ENCODE data around the gene NLRC5.

NLRC5 gene

DNA sequence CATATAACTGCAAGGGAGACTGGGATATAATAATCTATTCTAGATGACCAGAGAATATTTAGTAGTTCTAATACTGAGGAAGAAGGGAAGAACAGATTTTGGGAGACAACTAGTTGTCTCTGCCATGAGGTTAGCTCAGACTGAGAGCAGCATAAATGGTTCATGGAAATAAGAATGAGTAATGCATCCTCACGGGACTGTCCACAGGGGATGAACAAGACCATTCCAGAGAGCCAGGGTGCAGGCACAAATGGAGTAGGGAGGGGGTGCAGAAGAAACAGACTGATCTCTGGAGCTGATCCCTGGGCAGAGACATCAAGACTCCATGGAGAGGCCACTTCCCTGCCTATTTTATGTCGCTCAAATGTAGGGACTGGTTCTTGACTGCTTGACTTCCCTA, 30.4 kb downstream of the NLRC5 start:
- no peak for DNase-seq (ENCODE audit: low read depth)
- no peak overlapping the region for H3K4me3 ChIP-seq (ENCODE audit: low read depth, low read length)
- TF ChIP-seq, protein P1, sequence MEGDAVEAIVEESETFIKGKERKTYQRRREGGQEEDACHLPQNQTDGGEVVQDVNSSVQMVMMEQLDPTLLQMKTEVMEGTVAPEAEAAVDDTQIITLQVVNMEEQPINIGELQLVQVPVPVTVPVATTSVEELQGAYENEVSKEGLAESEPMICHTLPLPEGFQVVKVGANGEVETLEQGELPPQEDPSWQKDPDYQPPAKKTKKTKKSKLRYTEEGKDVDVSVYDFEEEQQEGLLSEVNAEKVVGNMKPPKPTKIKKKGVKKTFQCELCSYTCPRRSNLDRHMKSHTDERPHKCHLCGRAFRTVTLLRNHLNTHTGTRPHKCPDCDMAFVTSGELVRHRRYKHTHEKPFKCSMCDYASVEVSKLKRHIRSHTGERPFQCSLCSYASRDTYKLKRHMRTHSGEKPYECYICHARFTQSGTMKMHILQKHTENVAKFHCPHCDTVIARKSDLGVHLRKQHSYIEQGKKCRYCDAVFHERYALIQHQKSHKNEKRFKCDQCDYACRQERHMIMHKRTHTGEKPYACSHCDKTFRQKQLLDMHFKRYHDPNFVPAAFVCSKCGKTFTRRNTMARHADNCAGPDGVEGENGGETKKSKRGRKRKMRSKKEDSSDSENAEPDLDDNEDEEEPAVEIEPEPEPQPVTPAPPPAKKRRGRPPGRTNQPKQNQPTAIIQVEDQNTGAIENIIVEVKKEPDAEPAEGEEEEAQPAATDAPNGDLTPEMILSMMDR (IDR thresholded peaks at IDR 0.05; ENCODE audit: insufficient read depth, low read depth, low read length, missing control alignments), result no peak

DNA sequence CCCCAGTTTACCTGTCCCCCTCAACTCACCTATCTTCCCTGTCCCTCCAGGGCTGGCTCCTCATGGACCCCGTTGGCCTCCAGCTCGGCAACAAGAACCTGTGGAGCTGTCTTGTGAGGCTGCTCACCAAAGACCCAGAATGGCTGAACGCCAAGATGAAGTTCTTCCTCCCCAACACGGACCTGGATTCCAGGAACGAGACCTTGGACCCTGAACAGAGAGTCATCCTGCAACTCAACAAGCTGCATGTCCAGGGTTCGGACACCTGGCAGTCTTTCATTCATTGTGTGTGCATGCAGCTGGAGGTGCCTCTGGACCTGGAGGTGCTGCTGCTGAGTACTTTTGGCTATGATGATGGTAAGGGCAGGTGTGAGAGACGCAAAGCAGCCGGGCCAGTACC, 31.3 kb downstream of the NLRC5 start:
- no peak for DNase-seq (ENCODE audit: low read depth)
- TF ChIP-seq, protein P1 (IDR thresholded peaks at IDR 0.05; ENCODE audit: insufficient read depth, low read depth, low read length, missing control alignments), result no peak
- no peak overlapping the region for H3K4me3 ChIP-seq (ENCODE audit: low read depth, low read length)

DNA sequence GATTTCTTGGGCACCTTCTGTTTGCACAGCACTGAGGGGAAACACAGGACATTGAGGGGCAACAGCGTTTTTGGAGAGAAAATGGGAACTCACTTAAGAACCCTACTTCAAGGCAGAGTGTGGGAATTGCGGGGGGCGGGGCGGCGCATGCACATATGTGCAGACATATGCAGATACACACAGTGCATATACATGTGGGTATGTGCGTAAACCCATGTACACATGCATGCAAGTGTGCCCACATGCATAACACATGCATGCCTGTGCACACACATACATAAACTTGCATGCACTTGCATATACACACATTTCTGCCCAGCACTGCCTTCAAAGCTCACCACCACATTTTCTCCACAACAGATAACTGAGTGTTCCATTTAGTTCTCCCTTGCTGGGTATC, 32.4 kb downstream of the NLRC5 start:
- no peak overlapping the region for H3K4me3 ChIP-seq (ENCODE audit: low read depth, low read length)
- TF ChIP-seq, protein P1 (IDR thresholded peaks at IDR 0.05; ENCODE audit: insufficient read depth, low read depth, low read length, missing control alignments), result no peak
- DNase-seq (ENCODE audit: low read depth), result no peak

DNA sequence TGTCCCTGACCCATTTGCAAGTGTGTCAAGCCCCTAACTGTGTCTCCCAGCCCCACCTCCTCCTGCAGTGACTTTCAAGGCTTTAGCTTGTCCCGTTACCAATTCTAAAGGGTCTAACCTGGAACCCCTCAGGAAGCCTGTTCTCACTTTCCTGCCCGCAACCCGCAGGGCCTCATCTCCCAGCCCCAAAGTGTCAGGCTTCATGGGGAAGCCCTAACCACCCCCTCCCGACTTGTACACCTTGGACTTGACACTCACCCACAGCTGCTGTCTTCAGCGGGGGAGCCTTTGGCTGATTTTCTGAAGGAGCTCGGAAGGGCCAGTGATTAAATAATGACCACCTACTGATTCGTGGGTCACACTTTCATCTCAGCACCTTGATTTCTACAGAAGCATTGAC, 33.1 kb downstream of the NLRC5 start:
- TF ChIP-seq, protein P1 (IDR thresholded peaks at IDR 0.05; ENCODE audit: insufficient read depth, low read depth, low read length, missing control alignments), result no peak
- no peak for DNase-seq (ENCODE audit: low read depth)

DNA sequence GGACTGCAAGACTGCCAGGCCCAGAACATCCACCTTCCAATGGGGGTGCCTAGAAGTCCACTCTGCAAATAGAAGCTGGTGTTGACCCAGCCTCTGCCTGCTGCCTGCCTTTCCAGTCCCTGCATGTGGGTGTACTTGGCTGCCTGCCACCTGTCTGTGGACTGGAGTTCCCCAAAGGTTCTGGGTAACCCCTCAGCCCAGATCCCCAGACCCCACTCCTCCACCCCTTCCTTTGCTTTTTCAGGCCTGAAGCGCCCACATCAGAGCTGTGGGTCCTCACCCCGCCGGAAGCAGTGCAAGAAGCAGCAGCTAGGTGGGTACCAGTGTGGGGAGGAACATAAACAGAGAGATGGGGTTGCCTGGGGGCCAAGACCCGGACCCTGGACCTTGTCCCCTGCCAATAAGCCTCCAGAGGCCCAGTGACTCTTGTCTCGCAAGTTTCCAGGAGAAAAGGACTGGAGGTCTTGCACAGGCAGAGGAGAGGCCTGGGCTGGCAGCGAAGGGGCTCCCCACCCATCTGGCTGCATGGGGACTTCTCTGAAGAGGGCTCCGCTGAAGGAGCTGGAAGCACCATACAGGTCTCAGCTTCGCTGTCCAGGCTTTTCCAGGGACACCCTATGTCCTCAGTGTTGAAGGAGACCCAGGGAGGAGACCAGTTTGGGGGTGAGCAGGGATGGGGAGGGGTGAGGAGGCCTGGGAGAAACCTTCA, 34.3 kb downstream of the NLRC5 start:
- no peak for DNase-seq (ENCODE audit: low read depth)
- TF ChIP-seq, protein P1 (IDR thresholded peaks at IDR 0.05; ENCODE audit: insufficient read depth, low read depth, low read length, missing control alignments), result no peak

More for the DNA sequence above, 33.1 kb downstream of the NLRC5 start:
- no peak overlapping the region for H3K4me3 ChIP-seq (ENCODE audit: low read depth, low read length)

DNA sequence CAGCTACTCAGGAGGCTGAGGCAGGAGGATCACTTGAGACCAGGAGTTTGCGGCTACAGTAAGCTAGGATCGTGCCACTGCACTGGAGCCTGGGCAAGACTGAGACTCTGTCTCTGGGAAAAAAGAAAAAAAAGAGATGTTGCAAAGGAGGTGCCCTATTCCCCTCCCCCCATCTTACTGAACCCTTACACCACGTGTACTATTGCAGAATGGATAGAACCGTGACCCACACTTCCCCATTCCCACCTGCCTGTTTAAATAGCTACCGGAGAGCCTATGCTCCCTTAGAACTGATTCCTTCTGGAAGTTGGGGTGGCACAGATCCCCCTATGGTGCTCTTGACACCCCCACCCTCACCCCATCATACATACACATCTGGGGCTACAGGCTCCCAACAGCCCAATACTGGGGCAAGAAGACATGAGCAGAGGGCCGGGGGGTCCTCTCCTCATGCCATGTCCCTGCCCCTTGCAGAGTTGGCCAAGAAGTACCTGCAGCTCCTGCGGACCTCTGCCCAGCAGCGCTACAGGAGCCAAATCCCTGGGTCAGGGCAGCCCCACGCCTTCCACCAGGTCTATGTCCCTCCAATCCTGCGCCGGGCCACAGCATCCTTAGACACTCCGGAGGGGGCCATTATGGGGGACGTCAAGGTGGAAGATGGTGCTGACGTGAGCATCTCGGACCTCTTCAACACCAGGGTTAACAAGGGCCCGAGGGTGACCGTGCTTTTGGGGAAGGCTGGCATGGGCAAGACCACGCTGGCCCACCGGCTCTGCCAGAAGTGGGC, 35.7 kb downstream of the NLRC5 start:
- DNase-seq (ENCODE audit: low read depth), result no peak
- TF ChIP-seq, protein P1 (IDR thresholded peaks at IDR 0.05; ENCODE audit: insufficient read depth, low read depth, low read length, missing control alignments), result no peak
- H3K4me3 ChIP-seq (ENCODE audit: low read depth, low read length), result no peak overlapping the region

More for the DNA sequence above, 34.3 kb downstream of the NLRC5 start:
- no peak overlapping the region for H3K4me3 ChIP-seq (ENCODE audit: low read depth, low read length)
